OCI-M2 (cell line): ENCODE data around the gene GOLGA2.

ENCODE experiments used
- DNase-seq: peaks from one replicate; lab custom pipeline; 2025; ENCODE audit not compliant: unreplicated experiment; lab: John Stamatoyannopoulos, UW

GOLGA2 gene, protein sequence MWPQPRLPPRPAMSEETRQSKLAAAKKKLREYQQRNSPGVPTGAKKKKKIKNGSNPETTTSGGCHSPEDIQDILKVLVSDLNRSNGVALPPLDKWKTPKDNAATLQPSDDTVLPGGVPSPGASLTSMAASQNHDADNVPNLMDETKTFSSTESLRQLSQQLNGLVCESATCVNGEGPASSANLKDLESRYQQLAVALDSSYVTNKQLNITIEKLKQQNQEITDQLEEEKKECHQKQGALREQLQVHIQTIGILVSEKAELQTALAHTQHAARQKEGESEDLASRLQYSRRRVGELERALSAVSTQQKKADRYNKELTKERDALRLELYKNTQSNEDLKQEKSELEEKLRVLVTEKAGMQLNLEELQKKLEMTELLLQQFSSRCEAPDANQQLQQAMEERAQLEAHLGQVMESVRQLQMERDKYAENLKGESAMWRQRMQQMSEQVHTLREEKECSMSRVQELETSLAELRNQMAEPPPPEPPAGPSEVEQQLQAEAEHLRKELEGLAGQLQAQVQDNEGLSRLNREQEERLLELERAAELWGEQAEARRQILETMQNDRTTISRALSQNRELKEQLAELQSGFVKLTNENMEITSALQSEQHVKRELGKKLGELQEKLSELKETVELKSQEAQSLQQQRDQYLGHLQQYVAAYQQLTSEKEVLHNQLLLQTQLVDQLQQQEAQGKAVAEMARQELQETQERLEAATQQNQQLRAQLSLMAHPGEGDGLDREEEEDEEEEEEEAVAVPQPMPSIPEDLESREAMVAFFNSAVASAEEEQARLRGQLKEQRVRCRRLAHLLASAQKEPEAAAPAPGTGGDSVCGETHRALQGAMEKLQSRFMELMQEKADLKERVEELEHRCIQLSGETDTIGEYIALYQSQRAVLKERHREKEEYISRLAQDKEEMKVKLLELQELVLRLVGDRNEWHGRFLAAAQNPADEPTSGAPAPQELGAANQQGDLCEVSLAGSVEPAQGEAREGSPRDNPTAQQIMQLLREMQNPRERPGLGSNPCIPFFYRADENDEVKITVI

DNA sequence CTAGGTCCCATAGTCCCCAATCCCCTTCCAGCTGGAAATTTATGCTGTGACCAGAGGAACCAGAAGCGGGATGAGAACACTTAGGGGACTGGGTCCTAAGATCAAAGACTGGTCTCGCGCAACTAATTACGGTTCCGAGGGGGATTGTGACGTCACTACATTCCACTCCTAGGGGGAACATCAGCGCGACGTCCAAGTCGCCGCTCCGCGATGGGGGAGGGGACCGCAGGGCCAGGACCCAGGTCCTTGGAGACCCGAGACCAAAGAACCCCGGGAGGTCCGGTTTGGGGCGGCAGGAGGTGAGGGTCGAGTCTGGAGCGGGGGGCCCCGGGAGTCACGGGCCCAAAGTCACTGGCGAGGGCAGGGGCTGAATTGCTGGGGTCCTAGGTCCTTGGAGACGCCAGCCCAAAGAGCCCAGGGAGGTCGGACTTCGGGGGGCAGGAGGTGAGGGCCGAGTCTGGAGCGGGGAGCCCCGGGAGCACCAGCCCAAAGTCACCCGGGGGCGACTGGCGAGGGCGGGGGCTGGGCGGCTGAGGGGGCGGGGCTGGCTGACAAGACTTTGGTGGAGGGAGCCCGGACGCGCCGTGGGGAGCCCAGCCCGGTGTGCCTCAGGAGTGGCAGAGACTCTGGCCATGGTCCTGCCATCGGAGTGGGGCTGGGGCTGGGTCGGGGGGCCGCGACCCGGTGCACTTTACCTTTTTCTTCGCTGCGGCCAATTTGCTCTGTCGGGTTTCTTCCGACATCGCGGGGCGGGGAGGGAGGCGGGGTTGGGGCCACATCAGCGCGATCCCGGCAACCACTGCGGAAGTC lies at the start of gene GOLGA2:
Gene GOLGA2, minus strand, starts transcription at position 810 of the 810 bp plus-strand sequence. Its CDS starts 31 bp downstream, at position 779.
- no peak for DNase-seq

- DNase-seq = no peak
Measured at GRCh38 chr9:128324401-128324800, 48.6 kb upstream of the GOLGA2 start.

- DNase-seq = no peak
Measured at GRCh38 chr9:128323791-128324190, 48.0 kb upstream of the GOLGA2 start.

DNA sequence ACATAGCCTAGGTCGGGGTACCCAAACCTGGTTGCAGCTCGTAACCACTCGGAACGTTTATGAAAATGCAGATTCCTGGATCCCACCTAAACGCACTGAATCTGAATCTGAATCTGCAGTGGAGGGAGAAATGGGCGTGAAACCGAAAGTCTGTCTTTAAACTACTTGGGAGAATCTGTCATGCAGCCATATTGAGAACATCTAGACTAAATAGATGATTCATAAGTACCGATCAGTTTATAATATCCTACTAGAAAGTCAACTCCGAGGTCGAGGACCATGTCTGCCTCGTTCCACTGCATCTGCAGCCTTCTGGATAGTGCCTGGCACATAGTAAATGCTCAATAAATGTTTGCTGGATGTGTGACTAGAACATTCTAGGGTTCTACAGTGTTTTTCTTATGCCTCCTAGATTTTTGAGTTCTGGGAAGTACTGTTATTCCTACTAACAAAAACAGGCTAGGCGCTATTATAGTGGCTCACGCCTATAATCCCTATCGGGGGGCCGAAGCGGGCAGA lies 47.5 kb upstream of the GOLGA2 start:
- DNase-seq = no peak

GRCh38 chr9:128322404-128323211 lies 46.8 kb upstream of the GOLGA2 start, which contains the start of the genes COQ4 and TRUB2:
Gene COQ4, plus strand, starts transcription at chr9:128322839. Its CDS starts 20 bp downstream, at chr9:128322859.
Gene TRUB2, minus strand, starts transcription at chr9:128322447. Its CDS starts 39 bp downstream, at chr9:128322408.
- peak; percentile 84 for DNase-seq

DNA sequence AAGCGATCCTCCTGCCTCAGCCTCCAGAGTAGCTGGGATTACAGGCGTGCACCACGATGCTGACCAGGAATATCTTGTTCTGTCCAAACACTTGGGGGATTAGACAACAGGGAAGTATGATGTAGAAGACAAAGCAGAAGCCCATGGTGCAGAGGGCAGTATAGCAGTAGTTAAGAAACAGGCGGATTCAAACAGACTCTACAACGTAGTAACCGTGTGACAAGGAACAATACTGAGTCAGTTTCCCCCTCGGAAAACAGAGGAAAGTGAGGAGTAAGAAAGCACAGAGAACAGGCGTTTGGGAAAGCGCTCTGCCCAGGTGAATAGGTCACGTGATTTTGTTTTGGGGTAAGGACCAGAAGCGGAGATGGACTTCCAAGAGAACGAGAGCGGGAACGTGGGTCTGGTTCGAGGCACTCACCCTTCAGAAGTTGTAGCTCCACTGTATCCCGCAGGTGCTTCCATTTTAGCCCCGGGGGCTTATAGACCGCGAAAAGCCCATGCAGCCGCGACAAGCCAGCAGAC lies 46.1 kb upstream of the GOLGA2 start:
- no peak for DNase-seq

DNA sequence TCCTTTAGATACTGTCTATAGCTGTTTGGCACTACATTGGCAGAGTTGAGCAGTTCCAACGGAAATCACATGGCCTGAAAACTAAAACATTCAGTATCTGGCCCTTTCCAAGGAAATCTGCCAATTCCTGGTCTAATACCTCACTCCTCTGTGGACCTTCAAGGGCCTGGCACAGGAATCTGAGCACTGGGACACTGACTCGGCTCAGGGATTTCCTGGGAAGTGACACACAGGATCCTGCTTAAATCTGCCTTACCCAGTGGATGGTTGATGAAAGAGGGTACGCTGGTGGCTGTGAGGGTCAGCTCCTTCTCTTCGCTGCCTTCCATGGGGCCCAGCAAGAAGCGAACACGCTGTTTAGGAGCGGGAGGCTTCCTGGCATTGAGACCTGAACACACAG lies 45.5 kb upstream of the GOLGA2 start:
- no peak for DNase-seq

- DNase-seq = no peak
Measured at GRCh38 chr9:128317629-128318028, 41.8 kb upstream of the GOLGA2 start.

- DNase-seq = no peak
Measured at GRCh38 chr9:128316421-128316820, 40.6 kb upstream of the GOLGA2 start.

DNA sequence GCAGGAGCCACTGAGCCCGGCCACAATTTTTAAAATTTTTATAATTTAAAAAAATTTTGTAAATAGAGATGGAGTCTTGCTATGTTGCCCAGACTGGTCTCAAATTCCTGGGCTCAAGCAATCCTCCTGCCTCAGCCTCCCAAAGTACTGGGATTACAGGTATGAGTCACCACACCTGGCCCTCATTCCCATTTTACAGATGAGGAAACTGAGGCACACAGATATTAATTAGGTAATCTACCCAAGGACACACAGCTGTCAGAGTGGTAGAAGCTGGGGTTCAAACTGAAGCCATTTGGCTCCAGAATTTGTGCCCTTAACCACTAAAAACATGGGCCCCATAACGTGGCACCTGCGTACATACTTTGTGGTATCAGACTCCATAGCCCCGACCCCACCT lies 38.9 kb upstream of the GOLGA2 start:
- DNase-seq = no peak

- no peak for DNase-seq
Measured at GRCh38 chr9:128310461-128310860, 34.7 kb upstream of the GOLGA2 start.

- DNase-seq = no peak
Measured at GRCh38 chr9:128309551-128309950, 33.7 kb upstream of the GOLGA2 start.

- DNase-seq = no peak
Measured at GRCh38 chr9:128304971-128305288, 29.1 kb upstream of the GOLGA2 start.

DNA sequence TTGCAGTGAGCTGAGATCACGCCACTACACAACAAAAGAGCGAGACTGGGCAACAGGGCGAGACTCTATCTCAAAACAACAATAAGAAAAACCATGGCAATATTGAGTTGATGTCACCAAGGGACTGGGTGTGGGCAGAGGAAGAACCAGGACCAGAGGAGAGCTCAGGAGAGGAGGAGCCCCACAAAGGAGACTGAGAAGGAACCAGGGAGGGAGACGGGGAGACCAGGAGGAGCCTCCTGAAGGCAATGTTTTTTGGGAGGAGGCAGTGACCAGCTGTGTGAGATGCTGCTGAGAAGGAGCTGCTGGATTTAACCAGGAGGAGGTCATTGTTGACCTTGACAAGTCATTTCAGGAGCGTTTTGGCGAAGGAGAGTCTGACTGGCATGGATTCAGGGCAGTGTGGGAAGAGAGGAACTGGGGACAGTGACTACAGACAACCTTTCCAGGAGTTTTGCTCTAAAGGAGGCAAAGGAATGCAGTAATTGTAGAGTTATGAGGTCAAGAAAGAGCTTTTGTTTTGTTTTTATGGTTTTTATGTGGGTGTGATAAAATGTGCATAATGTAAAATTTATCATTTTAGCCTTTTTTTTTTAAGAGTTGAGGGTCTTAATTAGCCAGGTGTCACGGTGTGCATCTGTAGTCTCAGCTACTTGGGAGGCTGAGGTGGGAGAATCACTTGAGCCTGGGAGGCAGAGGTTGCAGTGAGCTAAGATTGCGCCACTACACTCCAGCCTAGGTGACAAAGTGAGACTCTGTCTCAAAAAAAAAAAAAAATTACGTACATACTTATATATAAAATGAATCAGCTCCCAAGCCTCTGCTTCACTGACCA lies 28.5 kb upstream of the GOLGA2 start:
- no peak for DNase-seq

DNA sequence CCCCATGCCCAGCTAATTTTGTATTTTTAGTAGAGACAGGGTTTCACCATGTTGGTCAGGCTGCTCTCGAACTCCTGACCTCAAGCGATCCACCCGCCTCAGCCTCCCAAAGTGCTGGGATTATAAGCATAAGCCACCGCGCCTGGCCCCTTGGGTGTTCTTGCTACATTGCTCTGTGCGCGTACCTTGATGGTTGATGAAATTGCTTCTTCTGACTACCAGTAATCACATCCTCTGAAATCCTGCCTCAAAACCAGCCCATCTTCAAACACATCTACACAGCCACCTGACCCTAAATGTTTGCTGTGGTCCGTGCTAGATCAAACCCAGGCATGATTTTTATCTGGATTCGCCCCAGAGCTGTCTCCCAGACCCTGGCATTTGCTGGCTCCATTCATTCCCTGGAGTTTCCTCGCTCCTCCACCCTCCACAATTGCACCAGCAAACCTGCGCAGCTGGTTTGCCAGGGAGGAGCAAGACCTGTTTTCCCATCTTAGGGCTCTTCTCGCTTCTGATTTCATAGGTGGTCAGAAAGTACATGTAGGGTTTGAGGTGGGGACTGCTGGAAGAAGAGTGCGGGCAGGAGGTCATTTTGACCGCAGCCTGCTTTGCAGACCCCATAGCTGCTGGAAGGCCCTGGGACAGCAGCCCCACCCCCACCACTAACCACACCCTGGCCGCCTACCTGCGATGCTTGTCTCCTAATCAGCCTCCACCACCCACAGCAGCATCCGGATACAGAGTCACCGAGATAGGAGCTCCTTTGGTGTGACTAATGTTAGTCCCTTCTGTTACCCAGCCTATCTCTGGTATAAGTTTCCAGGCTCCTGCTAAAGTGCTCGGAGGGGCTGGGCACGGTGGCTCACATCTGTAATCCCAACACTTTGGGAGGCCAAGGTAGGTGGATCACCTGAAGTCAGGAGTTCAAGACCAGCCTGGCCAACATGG lies 23.0 kb upstream of the GOLGA2 start:
- DNase-seq = no peak

GRCh38 chr9:128297221-128297773 lies 21.5 kb upstream of the GOLGA2 start:
- no peak for DNase-seq
